Epidermal melanocyte (primary cell): ENCODE results near the gene FOLR1.

ENCODE experiments used
- DNase-seq: peaks from one replicate; pipeline ENCODE4 v3.0.0; 2011; ENCODE audit warnings: low spot score; ENCODE audit not compliant: insufficient read length

FOLR1 gene

DNA sequence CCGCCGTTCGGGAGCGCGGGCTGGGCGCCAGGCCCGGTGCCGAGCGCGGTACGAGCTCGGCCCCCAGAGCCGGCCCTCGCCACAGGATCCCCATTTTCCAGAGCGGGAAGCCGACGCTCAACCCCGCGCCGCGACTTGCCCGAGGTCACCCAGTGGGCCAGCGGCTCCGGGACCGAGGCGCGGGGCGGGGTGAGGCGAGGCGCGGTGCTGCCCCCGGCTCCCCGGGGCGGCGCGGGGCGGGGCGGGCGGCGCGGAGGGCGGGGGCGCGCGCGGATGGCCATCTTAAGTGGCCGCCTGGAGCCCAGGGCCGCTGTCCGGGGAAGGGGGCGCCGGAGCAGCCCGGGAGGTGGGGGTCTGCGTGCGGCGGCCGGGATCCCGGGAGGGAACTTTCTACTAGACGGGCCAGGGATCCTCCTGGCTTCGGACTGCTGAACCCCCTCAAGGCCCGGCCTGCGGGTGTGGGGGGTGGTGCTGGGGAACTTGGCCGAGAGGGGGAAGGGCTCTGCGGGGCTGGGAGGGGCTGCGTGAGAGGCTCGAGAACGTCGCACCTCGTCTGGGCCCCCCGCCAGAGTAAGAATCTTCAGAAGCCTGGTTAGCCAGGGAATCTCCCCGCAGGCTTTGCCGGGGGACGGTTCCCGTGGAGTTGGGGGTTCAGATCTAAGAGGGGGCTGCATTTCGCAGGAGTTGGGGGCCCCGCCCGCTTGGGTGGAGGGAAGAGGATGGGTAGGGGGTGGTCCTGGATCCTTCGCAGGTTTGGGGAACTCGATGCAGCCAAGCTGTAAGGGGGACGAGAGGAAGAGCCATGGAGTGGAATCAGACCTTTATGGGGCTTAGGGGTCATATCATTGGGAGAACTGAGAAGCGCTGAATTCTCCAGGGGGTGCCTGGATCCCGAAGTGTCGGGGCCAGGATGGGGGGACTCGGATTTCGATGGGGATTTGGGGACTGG lies 31.9 kb downstream of the FOLR1 start:
- DNase-seq: no peak

- DNase-seq: no peak
These were observed 32.8 kb downstream of the FOLR1 start, which contains the start of gene INPPL1 for GRCh38 chr11:72224564-72225410. TSS of gene INPPL1 (plus strand) at chr11:72224767. CDS start at chr11:72224985, 218 bp downstream.

DNA sequence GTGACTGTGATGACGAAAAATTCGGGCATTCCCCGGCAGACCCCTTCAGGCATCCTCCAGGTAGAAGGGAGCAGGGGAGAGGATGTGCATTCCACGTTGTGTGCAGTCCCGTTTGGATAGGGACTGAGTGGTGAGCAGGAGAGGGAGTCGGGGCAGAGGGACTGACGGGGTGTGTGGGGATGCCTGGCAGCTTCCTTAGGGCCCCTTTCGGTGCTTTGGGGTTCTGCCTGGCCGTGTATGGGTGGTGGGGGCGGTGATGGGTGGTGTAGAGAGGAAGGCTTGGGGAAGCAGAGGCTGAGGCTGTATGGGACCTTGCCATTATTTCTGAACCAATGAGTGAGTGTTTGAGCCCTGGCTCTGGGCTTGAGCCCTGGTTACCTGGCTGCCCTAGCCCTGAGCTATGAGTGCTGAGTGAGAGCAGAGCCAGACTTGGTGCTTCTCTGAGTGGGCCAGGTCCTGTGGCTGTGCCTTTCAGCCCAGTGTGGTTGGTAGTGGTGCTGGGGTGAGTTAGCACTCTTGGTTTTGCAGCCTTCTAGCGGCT lies 33.5 kb downstream of the FOLR1 start:
- no peak for DNase-seq

DNA sequence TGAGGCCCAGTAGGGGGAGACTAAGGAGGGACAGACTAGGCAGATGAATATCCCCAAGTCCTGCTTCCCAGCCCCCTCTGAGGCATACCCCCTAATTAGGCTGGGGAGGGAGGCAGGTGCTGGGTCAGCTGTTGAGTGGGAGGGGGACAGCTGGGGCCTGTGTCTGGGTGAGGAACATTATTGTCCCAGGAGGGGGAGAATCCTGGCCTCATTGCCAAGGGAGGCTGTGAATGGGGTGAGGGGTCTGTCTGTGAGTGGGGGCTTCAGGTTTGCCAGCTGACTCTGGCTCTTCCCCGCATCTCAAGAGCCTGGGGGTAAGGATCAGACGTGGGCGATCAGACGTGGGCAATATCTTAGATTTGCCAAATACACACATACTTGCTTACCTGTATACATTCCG lies 34.8 kb downstream of the FOLR1 start:
- no peak for DNase-seq

DNA sequence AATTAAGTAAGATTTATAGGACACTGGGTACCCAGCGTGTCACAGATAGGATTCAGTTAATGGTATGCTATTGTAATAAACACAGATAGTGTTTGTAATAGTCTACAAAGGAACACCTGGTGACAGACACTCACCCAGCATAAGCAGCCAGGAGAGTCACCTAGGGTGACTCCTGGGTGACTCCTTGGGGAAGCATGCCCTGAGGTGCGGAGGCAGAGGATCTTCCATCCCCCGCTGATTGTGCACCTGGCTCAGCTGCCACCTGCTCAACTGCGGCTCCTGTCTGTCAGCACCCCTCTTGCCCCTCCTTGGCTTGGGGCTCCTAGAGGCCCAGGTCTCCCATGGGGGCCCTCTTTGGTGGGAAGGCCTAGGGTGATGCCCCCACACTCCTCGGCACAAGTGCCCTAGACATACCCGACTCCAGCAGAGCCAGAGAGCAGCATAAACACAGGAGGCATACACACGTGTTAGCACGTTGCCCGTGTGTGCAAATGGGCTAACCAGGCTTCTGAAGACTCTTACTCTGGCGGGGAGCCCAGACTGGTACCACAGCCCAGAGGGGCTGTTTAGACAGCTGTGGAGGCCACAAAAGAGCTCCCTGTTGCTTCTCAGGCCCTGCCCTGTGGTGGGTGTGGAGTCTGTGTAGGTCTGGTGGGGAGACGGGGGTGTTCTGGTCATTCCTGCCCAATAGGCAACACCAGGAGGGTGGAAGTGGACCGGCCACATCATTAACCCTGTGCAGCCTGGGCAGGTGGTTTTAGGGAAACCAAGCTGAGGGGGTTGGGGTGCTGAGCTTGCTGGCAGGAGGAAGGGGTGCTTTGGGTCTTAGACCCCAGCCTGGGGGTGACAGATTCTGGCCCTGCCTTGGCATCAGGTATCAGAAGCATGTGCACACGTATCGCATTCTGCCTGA lies 35.6 kb downstream of the FOLR1 start:
- DNase-seq: no peak

- DNase-seq: no peak
These were observed 36.4 kb downstream of the FOLR1 start for GRCh38 chr11:72228229-72228843.

GRCh38 chr11:72228844-72229231 lies 36.9 kb downstream of the FOLR1 start:
- no peak for DNase-seq

GRCh38 chr11:72229336-72229924 lies 37.5 kb downstream of the FOLR1 start:
- DNase-seq: no peak

DNA sequence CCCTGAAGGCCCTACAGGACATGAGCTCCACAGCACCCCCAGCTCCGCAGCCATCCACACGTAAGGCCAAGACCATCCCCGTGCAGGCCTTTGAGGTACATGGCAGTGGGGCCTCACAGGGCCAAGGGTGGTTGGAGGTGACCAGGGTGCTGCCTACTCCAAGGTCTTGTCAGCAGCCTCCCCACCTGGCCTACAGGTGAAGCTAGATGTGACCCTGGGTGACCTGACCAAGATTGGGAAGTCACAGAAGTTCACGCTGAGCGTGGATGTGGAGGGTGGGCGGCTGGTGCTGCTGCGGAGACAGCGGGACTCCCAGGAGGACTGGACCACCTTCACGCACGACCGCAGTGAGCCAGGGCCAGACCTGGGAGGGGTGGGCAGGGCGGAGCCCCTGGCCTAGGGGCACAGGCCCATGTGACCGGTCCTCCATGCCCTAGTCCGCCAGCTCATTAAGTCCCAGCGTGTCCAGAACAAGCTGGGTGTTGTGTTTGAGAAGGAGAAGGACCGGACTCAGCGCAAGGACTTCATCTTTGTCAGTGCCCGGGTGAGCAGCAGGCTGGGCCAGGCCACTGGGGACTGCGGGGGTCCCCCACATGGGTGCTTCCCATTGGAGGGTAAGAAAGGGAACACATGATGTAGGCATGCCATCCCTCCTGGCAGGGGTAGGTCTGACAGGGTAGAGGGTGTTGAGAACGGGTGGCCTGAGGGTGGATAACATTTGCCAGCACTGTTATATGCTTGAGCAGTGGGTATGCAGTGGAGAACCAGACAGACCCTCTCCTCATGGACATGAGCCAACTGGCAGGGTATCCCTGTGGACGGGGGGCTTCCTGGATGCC lies 38.2 kb downstream of the FOLR1 start:
- no peak for DNase-seq

DNA sequence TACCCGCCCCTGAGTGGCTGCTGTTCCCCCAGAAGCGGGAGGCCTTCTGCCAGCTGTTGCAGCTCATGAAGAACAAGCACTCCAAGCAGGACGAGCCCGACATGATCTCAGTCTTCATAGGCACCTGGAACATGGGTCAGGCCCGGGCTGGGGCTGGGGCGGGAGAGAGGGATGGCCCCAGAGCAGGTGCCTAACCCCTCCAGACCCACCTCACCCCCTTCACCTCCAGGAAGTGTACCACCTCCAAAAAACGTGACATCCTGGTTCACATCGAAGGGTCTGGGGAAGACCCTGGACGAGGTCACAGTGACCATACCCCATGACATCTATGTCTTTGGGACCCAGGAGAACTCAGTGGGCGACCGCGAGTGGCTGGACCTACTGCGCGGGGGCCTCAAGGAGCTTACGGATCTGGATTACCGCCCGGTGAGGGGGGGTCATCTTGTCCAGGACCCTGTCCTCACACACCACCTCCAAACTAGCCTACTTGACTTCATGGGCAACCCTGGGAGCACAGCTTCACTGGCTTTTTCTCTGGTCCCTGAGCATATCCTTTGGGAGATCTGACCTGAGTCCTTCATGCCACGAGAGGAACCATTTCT lies 38.9 kb downstream of the FOLR1 start:
- DNase-seq: no peak

DNA sequence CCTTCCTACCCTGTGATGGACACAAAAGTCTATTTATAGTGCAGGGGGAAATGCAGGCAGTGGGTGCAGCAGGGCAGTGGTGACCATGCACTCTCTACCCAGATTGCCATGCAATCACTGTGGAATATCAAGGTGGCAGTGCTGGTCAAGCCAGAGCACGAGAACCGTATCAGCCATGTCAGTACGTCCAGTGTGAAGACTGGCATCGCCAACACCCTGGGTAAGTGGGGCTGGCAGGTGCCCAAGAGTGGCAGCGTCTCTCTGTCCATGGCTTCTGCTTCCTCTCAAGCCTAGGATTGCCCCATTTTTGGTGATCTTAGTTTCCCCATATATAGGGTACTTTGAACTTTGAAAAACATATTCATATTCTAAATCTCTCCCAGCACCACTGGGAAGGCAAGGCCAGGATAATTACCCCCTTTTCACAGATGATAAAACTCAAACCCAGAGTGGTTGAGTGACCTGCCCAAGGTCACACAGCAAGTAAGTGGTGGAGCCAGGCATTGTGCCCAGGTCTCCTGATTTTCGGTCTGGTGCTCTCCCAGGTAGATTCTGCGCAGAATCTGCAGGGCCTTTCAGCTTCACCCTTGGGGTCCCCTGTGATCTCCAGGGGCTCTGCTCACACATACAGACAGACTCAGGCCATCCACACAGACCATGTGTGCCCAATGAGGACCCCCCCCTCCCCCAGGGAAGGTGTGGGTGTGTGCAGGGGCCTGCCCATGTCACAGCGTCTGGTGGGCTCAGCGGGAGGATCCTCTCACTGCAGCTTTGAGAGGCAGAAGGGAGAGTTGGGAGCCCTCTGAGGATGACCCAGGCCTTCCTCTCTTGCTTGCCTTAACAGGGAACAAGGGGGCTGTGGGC lies 39.7 kb downstream of the FOLR1 start:
- no peak for DNase-seq

- DNase-seq: no peak
These were observed 40.5 kb downstream of the FOLR1 start for GRCh38 chr11:72232260-72233055.

GRCh38 chr11:72233056-72233772 lies 41.3 kb downstream of the FOLR1 start:
- DNase-seq: no peak

GRCh38 chr11:72233773-72234513 lies 42.0 kb downstream of the FOLR1 start:
- DNase-seq: no peak

DNA sequence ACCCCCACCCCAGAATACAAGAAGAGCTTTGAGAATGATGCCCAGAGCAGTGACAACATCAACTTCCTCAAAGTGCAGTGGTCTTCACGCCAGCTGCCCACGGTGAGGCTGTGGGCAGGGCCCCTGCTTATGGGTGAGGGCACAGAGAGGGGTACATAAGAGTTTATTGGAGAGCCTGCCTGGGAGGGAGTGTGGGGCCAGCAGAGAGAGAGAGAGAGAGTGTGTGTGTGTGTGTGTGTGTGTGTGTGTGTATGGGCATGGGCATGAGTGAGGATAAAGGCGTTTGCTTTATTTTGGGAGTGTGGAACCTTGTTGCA lies 42.5 kb downstream of the FOLR1 start:
- DNase-seq: no peak

- DNase-seq: no peak
These were observed 43.0 kb downstream of the FOLR1 start for GRCh38 chr11:72234920-72235319.
